ENCODE results near the gene TPO.

TPO gene

GRCh38 chr2:1550076-1550475 is 136.8 kb downstream of the TPO start:
- TF ChIP-seq, protein P1, sequence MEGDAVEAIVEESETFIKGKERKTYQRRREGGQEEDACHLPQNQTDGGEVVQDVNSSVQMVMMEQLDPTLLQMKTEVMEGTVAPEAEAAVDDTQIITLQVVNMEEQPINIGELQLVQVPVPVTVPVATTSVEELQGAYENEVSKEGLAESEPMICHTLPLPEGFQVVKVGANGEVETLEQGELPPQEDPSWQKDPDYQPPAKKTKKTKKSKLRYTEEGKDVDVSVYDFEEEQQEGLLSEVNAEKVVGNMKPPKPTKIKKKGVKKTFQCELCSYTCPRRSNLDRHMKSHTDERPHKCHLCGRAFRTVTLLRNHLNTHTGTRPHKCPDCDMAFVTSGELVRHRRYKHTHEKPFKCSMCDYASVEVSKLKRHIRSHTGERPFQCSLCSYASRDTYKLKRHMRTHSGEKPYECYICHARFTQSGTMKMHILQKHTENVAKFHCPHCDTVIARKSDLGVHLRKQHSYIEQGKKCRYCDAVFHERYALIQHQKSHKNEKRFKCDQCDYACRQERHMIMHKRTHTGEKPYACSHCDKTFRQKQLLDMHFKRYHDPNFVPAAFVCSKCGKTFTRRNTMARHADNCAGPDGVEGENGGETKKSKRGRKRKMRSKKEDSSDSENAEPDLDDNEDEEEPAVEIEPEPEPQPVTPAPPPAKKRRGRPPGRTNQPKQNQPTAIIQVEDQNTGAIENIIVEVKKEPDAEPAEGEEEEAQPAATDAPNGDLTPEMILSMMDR (IDR thresholded peaks at IDR 0.05; ENCODE audit: low read depth, low read length), result no peak

GRCh38 chr2:1550658-1551316 is 137.5 kb downstream of the TPO start:
- no peak for DNase-seq (ENCODE audit: extremely low read depth, low read depth)
- TF ChIP-seq, protein P1 (IDR thresholded peaks at IDR 0.05; ENCODE audit: low read depth, low read length), result peak; percentile 98

More at GRCh38 chr2:1550076-1550475, 136.8 kb downstream of the TPO start:
- no peak for DNase-seq (ENCODE audit: extremely low read depth, low read depth)

DNA sequence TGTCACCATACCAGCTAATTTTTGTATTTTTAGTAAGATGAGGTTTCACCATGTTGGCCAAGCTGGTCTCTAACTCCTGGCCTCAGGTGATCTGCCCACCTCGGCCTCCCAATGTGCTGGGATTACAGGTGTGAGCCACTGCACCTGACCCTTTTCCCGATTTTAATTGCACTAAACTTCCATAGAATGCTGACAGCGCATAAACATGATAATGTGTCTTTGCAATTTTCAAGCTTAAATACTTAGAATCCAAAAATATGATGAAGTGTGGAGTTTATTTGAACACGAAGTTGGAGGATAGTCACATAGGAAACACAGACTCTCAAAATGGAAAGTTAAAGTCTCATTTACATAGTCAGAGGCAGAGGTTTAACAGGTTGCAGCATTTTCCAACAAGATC is 138.6 kb downstream of the TPO start:
- DNase-seq (ENCODE audit: extremely low read depth, low read depth), result no peak
- TF ChIP-seq, protein P1 (IDR thresholded peaks at IDR 0.05; ENCODE audit: low read depth, low read length), result no peak

GRCh38 chr2:1552611-1553010 is 139.3 kb downstream of the TPO start:
- TF ChIP-seq, protein P1 (IDR thresholded peaks at IDR 0.05; ENCODE audit: low read depth, low read length), result no peak
- DNase-seq (ENCODE audit: extremely low read depth, low read depth), result no peak

GRCh38 chr2:1553671-1554295 is 140.5 kb downstream of the TPO start:
- TF ChIP-seq, protein P1 (IDR thresholded peaks at IDR 0.05; ENCODE audit: low read depth, low read length), result peak; percentile 48
- peak; percentile 49 for DNase-seq (ENCODE audit: extremely low read depth, low read depth)

DNA sequence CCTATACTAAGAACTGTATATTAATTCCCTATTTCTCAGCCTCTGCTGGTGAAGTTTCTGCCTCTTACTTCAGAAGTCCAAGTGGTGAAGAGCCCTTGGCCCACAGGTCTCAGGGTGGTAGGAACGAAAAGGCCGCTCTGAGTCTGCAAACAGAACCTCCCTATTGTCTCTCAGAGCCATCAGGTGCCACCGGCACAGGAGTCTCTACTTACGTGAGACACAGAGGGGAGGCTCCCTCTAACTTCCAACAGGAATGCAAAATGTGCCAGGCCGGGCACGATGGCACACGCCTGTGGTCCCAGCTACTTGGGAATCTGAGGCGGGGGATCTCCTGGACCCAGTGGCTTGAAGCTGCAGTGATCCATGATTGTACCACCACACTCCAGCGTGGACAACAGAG is 143.0 kb downstream of the TPO start:
- TF ChIP-seq, protein P1 (IDR thresholded peaks at IDR 0.05; ENCODE audit: low read depth, low read length), result no peak
- no peak for DNase-seq (ENCODE audit: extremely low read depth, low read depth)

DNA sequence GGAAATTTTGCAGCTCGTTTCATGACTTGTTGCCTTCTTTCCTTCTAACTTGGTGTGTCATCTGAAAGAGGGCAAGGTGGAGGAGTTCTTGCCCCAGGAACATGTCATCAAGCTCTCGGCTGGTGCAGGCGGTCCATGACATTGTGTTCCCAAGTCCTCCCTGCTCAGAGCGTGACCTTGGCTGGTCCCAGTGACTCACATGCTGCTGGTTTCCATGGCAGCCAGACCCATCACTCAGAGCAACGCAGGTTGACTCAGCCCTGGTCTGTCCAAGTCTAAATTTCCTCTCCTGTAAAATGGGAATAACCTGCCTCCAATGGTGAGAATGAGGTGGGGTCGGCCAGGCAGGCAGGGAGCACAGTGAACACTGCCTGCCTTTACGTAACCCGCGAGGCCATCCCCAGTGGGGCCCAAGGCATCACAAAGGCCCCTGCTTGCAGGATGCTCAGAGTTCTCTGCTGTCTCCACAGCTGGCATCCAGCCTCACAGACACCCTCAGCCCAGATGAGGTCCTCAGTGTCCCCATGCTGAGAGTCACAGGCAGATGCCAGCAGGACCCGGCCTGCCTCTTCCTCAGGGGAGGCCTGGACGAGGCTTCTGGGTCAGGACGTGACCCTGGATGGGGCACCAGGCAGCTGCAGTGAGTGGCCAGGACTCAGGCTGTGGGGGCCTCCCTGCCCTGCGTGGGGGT is 143.7 kb downstream of the TPO start:
- TF ChIP-seq, protein P1 (IDR thresholded peaks at IDR 0.05; ENCODE audit: low read depth, low read length), result no peak
- peak; percentile 12 for DNase-seq (ENCODE audit: extremely low read depth, low read depth)

All from AG09319 (cell line).